Prostate gland (tissue), 2 donors: ENCODE results near the gene CCT3. TPM values are rescaled to one million over a fixed set of nuclear protein-coding genes. Genes with fewer than 3 reads are reported as not detected.
A peak's percentile ranks its signal among the peaks of the same experiment; 100 is the strongest.

Experiments used
- DNase-seq: peaks from one replicate; pipeline ENCODE4 v3.0.0-alpha.2; 2019; ENCODE audit warnings: low spot score
- H3K27ac ChIP-seq, 2 donors: fragments of 200-600 bp; sonication (generic); 2 replicates each; pipeline ENCODE4 v1.5.1; 2017 to 2019
- H3K27me3 ChIP-seq: fragments of 200-600 bp; sonication (generic); replicated peaks from 2 replicates; pipeline ENCODE4 v1.5.1; 2019; ENCODE audit not compliant: insufficient read depth
- H3K36me3 ChIP-seq, 2 donors: fragments of 200-600 bp; sonication (generic); 1 replicate in 1 of 2; 2 replicates in 1 of 2; pipeline versions ENCODE4 v1.5.1 to v1.8.1; 2017 to 2019
- H3K4me1 ChIP-seq: fragments of 200-600 bp; sonication (generic); replicated peaks from 2 replicates; pipeline ENCODE4 v1.5.1; 2019
- H3K4me3 ChIP-seq, 2 donors: fragments of 200-600 bp; sonication (generic); 2 replicates each; pipeline ENCODE4 v1.5.1; 2017 to 2019
- H3K9me3 ChIP-seq: fragments of 200-600 bp; sonication (generic); 2 replicates; pipeline ENCODE4 v1.5.1; 2017
- POLR2A ChIP-seq: fragments of 450-650 bp; IDR thresholded peaks from one replicate; pipeline ENCODE4 v1.6.1; 2016; ENCODE audit warnings: antibody characterized with exemption, mild to moderate bottlenecking
- POLR2AphosphoS5 ChIP-seq: sonication (generic); formaldehyde crosslinking; IDR thresholded peaks from one replicate; pipeline ENCODE4 v1.6.1; 2017; ENCODE audit warnings: antibody characterized with exemption
- WGBS: methylation state at CpG from one replicate; pipeline ENCODE4 v1.1.5; 2018; 5-methylcytosine and 5-hydroxymethylcytosine counted together
- intact Hi-C: fragments of 100-400 bp; cut with DNase I; formaldehyde crosslinking; loops from one replicate; pipeline ENCODE4 v1.14.2; 2022
- total RNA-seq, 2 donors: library from RNA; depleted of rRNA; stranded (reverse); fragments of >200 nt; gene quantifications; one replicate each; pipeline ENCODE4 v1.1.0, GENCODE V29; 2016
- TF ChIP-seq, protein P1 (sequence below), 4 experiments: fragments of 200-600 bp in 2 of 4; fragments of 450-650 bp in 2 of 4; sonication (generic) in 2 of 4; IDR thresholded peaks; 1 replicate in 3 of 4; 2 replicates in 1 of 4; pipeline ENCODE4 v1.5.1; 2016 to 2019; ENCODE audit warnings: antibody characterized with exemption in 4 of 4, mild to moderate bottlenecking in 2 of 4, moderate library complexity in 2 of 4

CCT3 gene
- total RNA-seq, 2 donors from 2014 or later: 144 to 167 TPM

DNA sequence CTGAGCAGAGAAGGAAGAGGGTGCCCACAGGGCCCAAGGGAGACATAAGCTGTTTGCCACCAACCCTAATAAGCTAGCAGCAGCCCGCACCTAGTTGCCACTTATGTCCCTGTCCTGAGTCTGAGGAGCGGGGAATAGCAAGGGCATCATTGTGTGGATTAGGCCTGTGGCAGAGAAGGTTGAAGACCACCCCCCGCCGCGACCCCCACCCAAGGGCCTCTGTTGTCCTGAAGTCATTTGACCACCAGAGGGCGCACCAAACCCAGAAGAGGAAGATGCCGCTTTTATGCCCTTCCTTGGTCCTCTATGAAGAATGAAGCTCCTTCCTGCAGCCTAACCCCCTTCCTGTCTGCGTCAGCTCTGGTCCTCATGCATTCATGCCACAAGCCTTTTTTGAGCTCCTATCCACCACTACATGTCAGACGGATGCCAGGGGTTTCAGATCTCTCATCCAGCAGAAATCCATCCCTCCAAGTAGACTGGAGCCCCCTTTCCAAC, 47.5 kb upstream of the CCT3 start:
- no peak for TF ChIP-seq POLR2AphosphoS5
- no peak for TF ChIP-seq POLR2A
- TF ChIP-seq, protein P1, sequence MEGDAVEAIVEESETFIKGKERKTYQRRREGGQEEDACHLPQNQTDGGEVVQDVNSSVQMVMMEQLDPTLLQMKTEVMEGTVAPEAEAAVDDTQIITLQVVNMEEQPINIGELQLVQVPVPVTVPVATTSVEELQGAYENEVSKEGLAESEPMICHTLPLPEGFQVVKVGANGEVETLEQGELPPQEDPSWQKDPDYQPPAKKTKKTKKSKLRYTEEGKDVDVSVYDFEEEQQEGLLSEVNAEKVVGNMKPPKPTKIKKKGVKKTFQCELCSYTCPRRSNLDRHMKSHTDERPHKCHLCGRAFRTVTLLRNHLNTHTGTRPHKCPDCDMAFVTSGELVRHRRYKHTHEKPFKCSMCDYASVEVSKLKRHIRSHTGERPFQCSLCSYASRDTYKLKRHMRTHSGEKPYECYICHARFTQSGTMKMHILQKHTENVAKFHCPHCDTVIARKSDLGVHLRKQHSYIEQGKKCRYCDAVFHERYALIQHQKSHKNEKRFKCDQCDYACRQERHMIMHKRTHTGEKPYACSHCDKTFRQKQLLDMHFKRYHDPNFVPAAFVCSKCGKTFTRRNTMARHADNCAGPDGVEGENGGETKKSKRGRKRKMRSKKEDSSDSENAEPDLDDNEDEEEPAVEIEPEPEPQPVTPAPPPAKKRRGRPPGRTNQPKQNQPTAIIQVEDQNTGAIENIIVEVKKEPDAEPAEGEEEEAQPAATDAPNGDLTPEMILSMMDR (IDR thresholded peaks at IDR 0.05): peak; percentile 73 to 87 (median 83)
- Histone ChIP-seq H3K27me3 (peaks cover 17% of the 10 kb centered on the region), H3K27ac (no peak overlapping the region), H3K4me3 (no peak overlapping the region), H3K9me3 (no peaks in the 10 kb centered on the region), H3K36me3 (no peaks in the 10 kb centered on the region), H3K4me1 (no peaks in the 10 kb centered on the region)
- DNase-seq: peak; percentile 37
- intact Hi-C loops: loop anchor here (2.0 to 10.0 kb wide), 3 partner anchors 61 to 272 kb away; partner anchors contain the start of gene HAPLN2
- 14% methylated on average over 9 of the region's 9 CpGs for WGBS

DNA sequence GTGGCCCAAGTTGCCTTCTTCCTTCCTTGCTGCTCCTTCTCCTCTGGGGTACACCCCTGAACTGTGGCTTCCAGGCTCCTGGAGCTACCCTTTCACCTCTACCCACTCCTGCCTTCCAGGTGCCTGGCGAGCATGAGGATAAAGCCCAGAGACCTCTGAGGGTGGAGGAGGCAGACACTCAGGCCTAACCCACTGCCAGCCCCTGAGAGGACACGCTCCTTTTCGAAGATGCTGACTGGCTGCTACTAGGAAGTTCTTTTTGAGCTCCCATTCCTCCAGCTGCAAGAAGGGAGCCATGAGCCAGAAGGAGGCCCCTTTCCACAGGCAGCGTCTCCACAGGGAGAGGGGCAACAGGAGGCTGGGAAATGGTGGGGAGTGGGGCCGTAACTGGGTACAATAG, 46.6 kb upstream of the CCT3 start:
- Histone ChIP-seq H3K9me3 (no peaks in the 10 kb centered on the region), H3K4me1 (no peaks in the 10 kb centered on the region), H3K27me3 (peaks cover 16% of the 10 kb centered on the region), H3K36me3 (no peaks in the 10 kb centered on the region), H3K27ac (no peak overlapping the region), H3K4me3 (no peak overlapping the region)
- no peak for DNase-seq
- 90% methylated on average over 5 of the region's 5 CpGs for WGBS
- intact Hi-C loops: loop anchor here (2.0 to 10.0 kb wide), 3 partner anchors 62 to 273 kb away; partner anchors contain the start of gene HAPLN2
- TF ChIP-seq POLR2A (no peak), POLR2AphosphoS5 (no peak)
- TF ChIP-seq, protein P1 (IDR thresholded peaks at IDR 0.05): no peak

DNA sequence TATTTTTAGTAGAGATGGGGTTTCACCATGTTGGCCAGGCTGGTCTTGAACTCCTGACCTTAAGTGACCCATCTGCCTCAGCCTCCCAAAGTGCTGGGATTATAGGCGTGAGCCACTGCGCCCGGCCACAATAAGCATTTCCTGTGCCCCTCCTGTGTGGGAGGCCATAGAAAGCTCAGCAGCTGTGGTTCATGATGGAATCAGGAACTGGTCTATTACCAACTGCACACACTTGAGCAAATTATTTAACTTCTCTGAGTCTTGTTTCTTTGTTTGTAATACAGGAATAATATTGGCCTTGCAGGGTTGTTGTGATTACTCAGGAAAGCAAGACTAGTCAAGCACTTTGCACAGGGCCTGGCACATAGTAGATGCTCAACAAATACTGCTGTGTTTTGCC, 45.9 kb upstream of the CCT3 start:
- no peak for DNase-seq
- no peak for TF ChIP-seq POLR2AphosphoS5
- no peak for TF ChIP-seq POLR2A
- TF ChIP-seq, protein P1 (IDR thresholded peaks at IDR 0.05): no peak
- Histone ChIP-seq H3K27me3 (peaks cover 11% of the 10 kb centered on the region), H3K4me1 (no peaks in the 10 kb centered on the region), H3K4me3 (no peak overlapping the region), H3K36me3 (no peaks in the 10 kb centered on the region), H3K9me3 (no peaks in the 10 kb centered on the region), H3K27ac (no peak overlapping the region)
- intact Hi-C loops: loop anchor here (2.0 to 10.0 kb wide), 2 partner anchors 63 to 231 kb away; partner anchors contain the start of gene HAPLN2
- 86% methylated on average over 3 of the region's 3 CpGs for WGBS

GRCh38 chr1:156383023-156383422, 44.9 kb upstream of the CCT3 start:
- intact Hi-C loops: loop anchor here (10.0 kb wide), 1 partner anchor 232 kb away; the partner anchor contains the start of gene HAPLN2
- 47% methylated on average over 9 of the region's 9 CpGs for WGBS
- H3K27me3 ChIP-seq: peaks cover 6% of the 10 kb centered on the region
- H3K4me1 ChIP-seq: no peaks in the 10 kb centered on the region
- TF ChIP-seq POLR2AphosphoS5: no peak
- no peak for TF ChIP-seq POLR2A
- TF ChIP-seq, protein P1 (IDR thresholded peaks at IDR 0.05): peak in 3 of 4 experiments; percentile 33 to 76 (median 61)
- DNase-seq: peak; percentile 32
- no peaks in the 10 kb centered on the region for H3K36me3 ChIP-seq
- H3K9me3 ChIP-seq: no peaks in the 10 kb centered on the region
- no peak overlapping the region for H3K27ac ChIP-seq
- H3K4me3 ChIP-seq: no peak overlapping the region

GRCh38 chr1:156382561-156382960, 44.5 kb upstream of the CCT3 start:
- Histone ChIP-seq H3K4me1 (no peaks in the 10 kb centered on the region), H3K36me3 (no peaks in the 10 kb centered on the region), H3K9me3 (no peaks in the 10 kb centered on the region), H3K4me3 (no peak overlapping the region), H3K27me3 (peaks cover 1% of the 10 kb centered on the region), H3K27ac (no peak overlapping the region)
- no peak for DNase-seq
- WGBS: 73% methylated on average over 7 of the region's 7 CpGs
- intact Hi-C loops: loop anchor here (10.0 kb wide), 1 partner anchor 232 kb away; the partner anchor contains the start of gene HAPLN2
- TF ChIP-seq, protein P1 (IDR thresholded peaks at IDR 0.05): no peak
- TF ChIP-seq POLR2AphosphoS5 (no peak), POLR2A (no peak)
